GM23338 (cell line): Measurements from ENCODE around the gene CSF2. TPM values are rescaled to one million over a fixed set of nuclear protein-coding genes. Genes with fewer than 3 reads are reported as not detected.

Source experiments
- ATAC-seq: fragments of 200-7000 bp; cut with Tn5 transposase; 3 replicates; pipeline ENCODE4 v1.9.1; 2020
- DNase-seq: peaks from one replicate; pipeline ENCODE4 v3.0.0-alpha.2; 2015; ENCODE audit warnings: low spot score
- H2AFZ ChIP-seq: fragments of 200-600 bp; sonication (generic); 2 replicates; pipeline ENCODE4 v1.8.0; 2016; ENCODE audit warnings: antibody characterized with exemption, mild to moderate bottlenecking, moderate library complexity
- H3F3A ChIP-seq: fragments of 200-600 bp; sonication (generic); replicated peaks from 2 replicates; pipeline ENCODE4 v1.8.0; 2017; ENCODE audit warnings: antibody characterized with exemption, mixed run types, low read depth
- H3K27ac ChIP-seq: fragments of 200-600 bp; sonication (generic); 2 replicates; pipeline ENCODE4 v1.6.1; 2016; ENCODE audit warnings: low read depth
- H3K27me3 ChIP-seq: fragments of 200-600 bp; sonication (generic); 2 replicates; pipeline ENCODE4 v1.8.0; 2016; ENCODE audit warnings: mild to moderate bottlenecking, mixed run types, moderate library complexity; ENCODE audit not compliant: insufficient read depth
- H3K36me3 ChIP-seq: fragments of 200-600 bp; sonication (generic); 2 replicates; pipeline ENCODE4 v1.8.0; 2016; ENCODE audit warnings: mild to moderate bottlenecking; ENCODE audit not compliant: insufficient read depth
- H3K4me1 ChIP-seq: fragments of 200-600 bp; sonication (generic); 2 replicates; pipeline ENCODE4 v1.8.0; 2016; ENCODE audit warnings: mild to moderate bottlenecking, moderate library complexity; ENCODE audit not compliant: insufficient read depth
- H3K4me2 ChIP-seq: fragments of 200-600 bp; sonication (generic); 2 replicates; pipeline ENCODE4 v1.7.1; 2017; ENCODE audit warnings: mixed run types
- H3K4me3 ChIP-seq: fragments of 200-600 bp; sonication (generic); 2 replicates; pipeline ENCODE4 v1.6.1; 2016; ENCODE audit warnings: mixed run types
- H3K79me2 ChIP-seq: fragments of 200-600 bp; sonication (generic); replicated peaks from 2 replicates; pipeline ENCODE4 v1.8.0; 2017; ENCODE audit warnings: mild to moderate bottlenecking; ENCODE audit not compliant: insufficient read depth
- H3K9me2 ChIP-seq: fragments of 200-600 bp; sonication (generic); 2 replicates; pipeline ENCODE4 v1.8.0; 2017; ENCODE audit not compliant: insufficient read depth
- H4K20me1 ChIP-seq: fragments of 200-600 bp; sonication (generic); replicated peaks from 2 replicates; pipeline ENCODE4 v1.8.0; 2017; ENCODE audit warnings: mild to moderate bottlenecking; ENCODE audit not compliant: insufficient read depth
- H3K27ac Mint-ChIP-seq: 2 replicates; pipeline ENCODE4 v1.8.0; 2020; ENCODE audit warnings: inconsistent platforms, mild to moderate bottlenecking, moderate library complexity, mixed read lengths
- H3K27me3 Mint-ChIP-seq: 3 replicates; pipeline ENCODE4 v1.8.0; 2022; ENCODE audit warnings: low read depth, mild to moderate bottlenecking, moderate library complexity, mixed read lengths, inconsistent platforms; ENCODE audit not compliant: insufficient read depth, poor library complexity
- H3K36me3 Mint-ChIP-seq: 3 replicates; pipeline ENCODE4 v1.8.0; 2021; ENCODE audit warnings: low read depth, mild to moderate bottlenecking, inconsistent platforms, moderate library complexity, mixed read lengths
- H3K4me1 Mint-ChIP-seq: 3 replicates; pipeline ENCODE4 v1.8.0; 2020; ENCODE audit warnings: mild to moderate bottlenecking, inconsistent platforms, mixed read lengths
- H3K4me3 Mint-ChIP-seq: 3 replicates; pipeline ENCODE4 v1.8.0; 2021; ENCODE audit warnings: moderate library complexity, mild to moderate bottlenecking, inconsistent platforms, mixed read lengths
- H3K9me3 Mint-ChIP-seq: 3 replicates; pipeline ENCODE4 v1.8.0; 2020; ENCODE audit warnings: moderate library complexity, mild to moderate bottlenecking, inconsistent platforms, mixed read lengths
- CREB1 ChIP-seq: fragments of 250-450 bp; sonication (Bioruptor Pico); IDR thresholded peaks from 2 replicates; pipeline ENCODE4 v1.5.0; 2020; ENCODE audit warnings: low read depth, mild to moderate bottlenecking, moderate library complexity
- ETS1 ChIP-seq: IDR thresholded peaks from 2 replicates; pipeline ENCODE4 v1.6.1; 2016; ENCODE audit warnings: antibody characterized with exemption
- EZH2phosphoT487 ChIP-seq: fragments of 200-600 bp; sonication (generic); IDR thresholded peaks from one replicate; pipeline ENCODE4 v1.8.1; 2018; ENCODE audit warnings: antibody characterized with exemption; ENCODE audit not compliant: unreplicated experiment
- JUNB ChIP-seq: IDR thresholded peaks from one replicate; pipeline ENCODE4 v1.6.1; 2016; ENCODE audit warnings: antibody characterized with exemption; ENCODE audit not compliant: unreplicated experiment
- STAT1 ChIP-seq: IDR thresholded peaks from one replicate; pipeline ENCODE4 v1.6.1; 2016; ENCODE audit warnings: antibody characterized with exemption; ENCODE audit not compliant: unreplicated experiment
- ZNF114 ChIP-seq: fragments of 250-450 bp; sonication (Bioruptor Pico); IDR thresholded peaks from 2 replicates; pipeline ENCODE4 v1.5.0; 2020; ENCODE audit warnings: mild to moderate bottlenecking, moderate library complexity
- ZNF462 ChIP-seq: fragments of 250-450 bp; sonication (Bioruptor Pico); IDR thresholded peaks from 2 replicates; pipeline ENCODE4 v1.5.0; 2020; ENCODE audit warnings: mild to moderate bottlenecking, moderate library complexity
- polyA plus RNA-seq: library from polyadenylated mRNA; unstranded; fragments of >200 nt; fragmentation: Nextera tagmentation; extraction: Ambion mirVana; gene quantifications from 2 replicates; pipeline ENCODE4 v1.2.1, GENCODE V29; 2016
- total RNA-seq: library from RNA; depleted of rRNA; stranded (reverse); fragments of >200 nt; shearing (Covaris generic); gene quantifications from 2 replicates; pipeline ENCODE4 v1.2.3, GENCODE V29; 2014

CSF2 gene
- total and polyA plus RNA-seq, 2 experiments from 2014 or later, result not detected

- H3F3A ChIP-seq, result no peaks in the 10 kb centered on the region
- no peaks in the 10 kb centered on the region for H3K36me3 ChIP-seq
- no peaks in the 10 kb centered on the region for H3K4me1 ChIP-seq
- no peaks in the 10 kb centered on the region for H3K27me3 ChIP-seq
- no peak overlapping the region for H3K27ac Mint-ChIP-seq
- H3K4me3 Mint-ChIP-seq, result no peak overlapping the region
- no peaks in the 10 kb centered on the region for H3K9me2 ChIP-seq
- H3K4me3 ChIP-seq, result no peak overlapping the region
- no peaks in the 10 kb centered on the region for H3K79me2 ChIP-seq
- H3K9me3 Mint-ChIP-seq, result 0 out of 3 replicates have a peak, but pooled peaks cover 2% of the 10 kb centered on the region
- H3K4me1 Mint-ChIP-seq, result no peaks in the 10 kb centered on the region; the same call in 2 of the 3 replicates
- TF ChIP-seq ETS1, result no peak
- no peak for TF ChIP-seq ZNF114 (CRISPR knock-in tag)
- no peak overlapping the region for H3K27ac ChIP-seq
- H2AFZ ChIP-seq, result no peak overlapping the region
- H3K4me2 ChIP-seq, result no peak overlapping the region
- ATAC-seq (no peak), DNase-seq (no peak)
- no peaks in the 10 kb centered on the region for H3K36me3 Mint-ChIP-seq
- no peaks in the 10 kb centered on the region for H4K20me1 ChIP-seq
- peaks cover 4% of the 10 kb centered on the region for H3K27me3 Mint-ChIP-seq
Observed at GRCh38 chr5:132076983-132077382, 3.4 kb downstream of the CSF2 start.

GRCh38 chr5:132079081-132079480, 5.5 kb downstream of the CSF2 start:
- Histone ChIP-seq H3K27ac (no peak overlapping the region), H3K27me3 (no peaks in the 10 kb centered on the region), H3F3A (no peaks in the 10 kb centered on the region), H3K9me2 (no peaks in the 10 kb centered on the region), H4K20me1 (no peaks in the 10 kb centered on the region), H3K4me3 (no peak overlapping the region), H2AFZ (no peak overlapping the region), H3K36me3 (no peaks in the 10 kb centered on the region), H3K79me2 (no peaks in the 10 kb centered on the region), H3K4me2 (no peak overlapping the region), H3K4me1 (no peaks in the 10 kb centered on the region)
- no peak overlapping the region for H3K27ac Mint-ChIP-seq
- no peak for ATAC-seq
- peaks cover 2% of the 10 kb centered on the region; the same call in 1 of the 3 replicates for H3K9me3 Mint-ChIP-seq
- H3K27me3 Mint-ChIP-seq, result peaks cover 8% of the 10 kb centered on the region
- no peak for DNase-seq
- no peaks in the 10 kb centered on the region for H3K36me3 Mint-ChIP-seq
- H3K4me3 Mint-ChIP-seq, result no peak overlapping the region
- TF ChIP-seq ZNF114 (CRISPR knock-in tag) (no peak), CREB1 (CRISPR knock-in tag) (no peak), STAT1 (no peak), JUNB (no peak), ZNF462 (CRISPR knock-in tag) (no peak), EZH2phosphoT487 (no peak), ETS1 (no peak)
- no peaks in the 10 kb centered on the region; the same call in 2 of the 3 replicates for H3K4me1 Mint-ChIP-seq
